HFF-Myc (cell line): Measurements from ENCODE around the gene VPS33B.

Source experiments
- DNase-seq: peaks from one replicate; pipeline ENCODE4 v3.0.0-alpha.2; 2011; ENCODE audit warnings: low read depth; ENCODE audit errors: extremely low read depth
- H3K4me3 ChIP-seq: replicated peaks from 2 replicates; pipeline ENCODE4 v1.5.1; 2011; ENCODE audit warnings: low read depth, mild to moderate bottlenecking, control low read depth, low read length
- CTCF ChIP-seq: IDR thresholded peaks from 2 replicates; pipeline ENCODE4 v1.5.1; 2012; ENCODE audit warnings: mild to moderate bottlenecking, low read depth, low read length, control low read depth; ENCODE audit errors: missing control alignments

VPS33B gene

GRCh38 chr15:90994059-90994416, 28.4 kb downstream of the VPS33B start:
- DNase-seq: no peak
- peak overlapping the region; percentile 86 for H3K4me3 ChIP-seq
- no peak for TF ChIP-seq CTCF

- no peak for DNase-seq
- TF ChIP-seq CTCF: no peak
- peak overlapping the region; percentile 86 for H3K4me3 ChIP-seq
These were observed 30.7 kb downstream of the VPS33B start for GRCh38 chr15:90991587-90992285.

GRCh38 chr15:90990446-90990845, 31.9 kb downstream of the VPS33B start:
- DNase-seq: no peak
- no peak for TF ChIP-seq CTCF
- no peak overlapping the region for H3K4me3 ChIP-seq

GRCh38 chr15:90989040-90989768, 33.2 kb downstream of the VPS33B start:
- no peak overlapping the region for H3K4me3 ChIP-seq
- DNase-seq: no peak
- TF ChIP-seq CTCF: no peak

GRCh38 chr15:90988296-90988695, 34.1 kb downstream of the VPS33B start:
- DNase-seq: no peak
- TF ChIP-seq CTCF: no peak
- H3K4me3 ChIP-seq: no peak overlapping the region

GRCh38 chr15:90987561-90988141, 34.7 kb downstream of the VPS33B start:
- no peak overlapping the region for H3K4me3 ChIP-seq
- no peak for TF ChIP-seq CTCF
- no peak for DNase-seq
